ENCODE results near the gene ACTG1.
A peak's percentile ranks its signal among the peaks of the same experiment; 100 is the strongest.

The ACTG1 gene

DNA sequence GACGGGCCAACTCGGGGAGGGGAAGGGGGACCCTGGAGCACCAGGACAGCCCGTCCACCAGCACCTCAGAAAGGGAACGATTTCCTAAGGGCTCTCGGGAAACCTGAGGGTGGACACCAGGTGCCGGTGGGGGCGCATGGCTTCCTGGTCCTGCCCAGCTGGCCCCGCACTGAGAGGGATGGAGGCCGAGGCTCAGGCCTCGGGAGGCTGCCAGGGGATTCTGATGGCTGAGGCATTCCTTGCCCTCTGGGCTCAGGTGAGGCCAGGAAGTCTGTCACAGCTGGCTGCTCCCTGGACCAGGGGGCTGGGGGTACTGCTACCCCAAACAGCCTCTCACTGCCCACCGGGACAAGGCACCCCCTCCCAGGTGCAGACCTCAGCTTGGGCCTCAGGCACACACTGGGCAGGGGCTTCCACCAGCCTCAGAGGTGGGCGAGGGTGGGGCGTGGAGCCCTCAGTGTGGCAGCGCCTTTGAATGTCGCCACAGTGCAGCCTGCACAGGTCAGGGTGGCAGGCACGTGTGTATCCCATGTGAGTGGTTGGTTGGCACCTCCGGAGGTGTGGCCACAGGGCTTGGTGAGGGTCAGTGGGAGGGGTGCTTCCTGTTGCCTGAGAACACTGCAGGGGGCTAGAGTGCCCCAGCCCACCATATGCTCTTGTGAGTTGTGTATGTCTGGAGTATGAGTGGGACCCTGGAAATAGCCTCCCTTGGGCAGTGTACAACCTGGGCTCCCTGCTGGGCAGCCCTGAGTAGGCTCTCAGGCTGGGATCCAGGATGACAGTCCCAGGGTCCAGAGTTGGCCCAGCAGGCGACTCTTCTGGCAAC is 11.7 kb upstream of the ACTG1 start:
- H3K4me3 ChIP-seq (ENCODE audit: low read length): no peak overlapping the region
- no peak for DNase-seq (ENCODE audit: low read depth)
- TF ChIP-seq, protein P1, sequence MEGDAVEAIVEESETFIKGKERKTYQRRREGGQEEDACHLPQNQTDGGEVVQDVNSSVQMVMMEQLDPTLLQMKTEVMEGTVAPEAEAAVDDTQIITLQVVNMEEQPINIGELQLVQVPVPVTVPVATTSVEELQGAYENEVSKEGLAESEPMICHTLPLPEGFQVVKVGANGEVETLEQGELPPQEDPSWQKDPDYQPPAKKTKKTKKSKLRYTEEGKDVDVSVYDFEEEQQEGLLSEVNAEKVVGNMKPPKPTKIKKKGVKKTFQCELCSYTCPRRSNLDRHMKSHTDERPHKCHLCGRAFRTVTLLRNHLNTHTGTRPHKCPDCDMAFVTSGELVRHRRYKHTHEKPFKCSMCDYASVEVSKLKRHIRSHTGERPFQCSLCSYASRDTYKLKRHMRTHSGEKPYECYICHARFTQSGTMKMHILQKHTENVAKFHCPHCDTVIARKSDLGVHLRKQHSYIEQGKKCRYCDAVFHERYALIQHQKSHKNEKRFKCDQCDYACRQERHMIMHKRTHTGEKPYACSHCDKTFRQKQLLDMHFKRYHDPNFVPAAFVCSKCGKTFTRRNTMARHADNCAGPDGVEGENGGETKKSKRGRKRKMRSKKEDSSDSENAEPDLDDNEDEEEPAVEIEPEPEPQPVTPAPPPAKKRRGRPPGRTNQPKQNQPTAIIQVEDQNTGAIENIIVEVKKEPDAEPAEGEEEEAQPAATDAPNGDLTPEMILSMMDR (conservative IDR thresholded peaks at IDR 0.05; ENCODE audit: low read length): no peak

DNA sequence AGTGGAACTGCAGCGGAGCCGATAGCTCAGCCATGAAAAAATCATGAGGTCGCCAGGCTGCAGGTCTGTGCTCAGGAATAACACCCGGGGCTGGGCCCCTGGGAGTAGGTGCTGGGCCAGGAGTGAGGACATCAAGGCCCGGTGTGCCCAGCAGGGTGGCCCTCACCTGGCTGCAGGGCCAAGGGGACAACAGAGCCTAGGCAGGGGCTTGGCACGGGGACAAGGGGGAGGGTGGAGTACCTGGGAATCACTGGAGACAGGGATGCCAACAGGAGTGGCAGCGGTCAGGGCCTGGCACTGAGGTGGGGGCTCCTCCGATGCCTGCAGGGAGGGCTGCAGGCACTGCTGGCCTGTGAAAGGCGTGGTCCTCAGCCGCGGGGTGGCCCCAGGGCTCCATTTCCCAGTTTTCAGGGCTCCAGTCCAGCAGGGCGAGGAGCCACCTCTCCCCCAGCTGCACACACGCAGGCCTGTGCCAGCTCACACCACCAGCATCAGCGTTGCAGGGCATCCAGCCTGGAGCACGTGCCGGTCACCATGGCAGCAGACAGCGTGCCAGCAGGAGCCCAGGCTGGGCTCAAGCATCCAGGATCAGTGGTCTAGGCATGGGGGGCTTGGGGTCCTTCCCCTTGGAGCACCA is 10.9 kb upstream of the ACTG1 start:
- DNase-seq (ENCODE audit: low read depth): peak; percentile 71
- no peak overlapping the region for H3K4me3 ChIP-seq (ENCODE audit: low read length)
- TF ChIP-seq, protein P1 (conservative IDR thresholded peaks at IDR 0.05; ENCODE audit: low read length): 0 out of 2 replicates have a peak, but pooled peaks have one; percentile 31

DNA sequence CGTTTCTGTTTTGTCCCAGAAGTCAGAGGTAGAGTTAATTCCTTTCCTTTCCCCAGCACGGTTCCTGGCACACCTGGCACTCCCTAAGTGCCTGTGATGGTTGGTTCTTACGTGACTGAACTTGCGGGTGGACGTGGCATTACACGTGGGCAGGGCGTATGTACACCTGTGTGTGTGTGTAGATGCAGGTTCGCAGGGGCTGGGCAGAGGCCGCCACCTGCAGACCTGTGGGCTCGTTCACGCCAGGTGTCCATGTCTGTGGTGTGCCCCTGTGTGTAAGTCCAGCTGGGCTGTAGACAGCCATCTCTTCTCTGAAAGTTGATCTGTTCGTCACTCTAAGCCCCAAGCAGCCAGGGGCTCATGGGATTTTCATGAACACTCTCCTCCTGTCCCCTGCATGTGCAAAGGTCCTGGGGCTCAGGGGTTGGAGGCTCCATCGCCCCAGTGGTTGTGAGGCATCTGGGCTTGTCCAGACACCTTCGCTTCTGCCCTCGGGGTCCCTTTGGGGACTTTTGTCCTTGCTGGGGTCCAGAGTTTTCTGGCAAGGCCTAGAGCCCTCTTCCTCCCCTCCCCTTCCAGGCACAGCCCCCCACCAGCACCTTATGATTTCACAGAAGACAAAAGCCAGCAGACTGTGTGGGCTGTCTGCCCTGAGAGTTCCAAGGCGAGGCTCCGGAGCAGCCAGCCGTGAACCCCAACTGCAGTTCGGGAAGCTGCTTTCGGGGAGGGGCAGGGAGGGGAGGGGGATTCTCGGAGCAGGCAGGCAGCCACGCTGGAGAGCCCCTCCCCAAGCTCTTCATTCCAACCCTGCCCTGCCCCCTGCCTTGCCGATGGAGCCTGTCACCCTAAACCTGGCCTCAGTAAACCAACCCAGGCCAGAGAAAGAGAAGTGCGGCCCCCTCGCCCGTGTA is 10.1 kb upstream of the ACTG1 start:
- DNase-seq (ENCODE audit: low read depth): no peak
- TF ChIP-seq, protein P1 (conservative IDR thresholded peaks at IDR 0.05; ENCODE audit: low read length): no peak; the same call in none of the 2 replicates
- no peak overlapping the region for H3K4me3 ChIP-seq (ENCODE audit: low read length)

DNA sequence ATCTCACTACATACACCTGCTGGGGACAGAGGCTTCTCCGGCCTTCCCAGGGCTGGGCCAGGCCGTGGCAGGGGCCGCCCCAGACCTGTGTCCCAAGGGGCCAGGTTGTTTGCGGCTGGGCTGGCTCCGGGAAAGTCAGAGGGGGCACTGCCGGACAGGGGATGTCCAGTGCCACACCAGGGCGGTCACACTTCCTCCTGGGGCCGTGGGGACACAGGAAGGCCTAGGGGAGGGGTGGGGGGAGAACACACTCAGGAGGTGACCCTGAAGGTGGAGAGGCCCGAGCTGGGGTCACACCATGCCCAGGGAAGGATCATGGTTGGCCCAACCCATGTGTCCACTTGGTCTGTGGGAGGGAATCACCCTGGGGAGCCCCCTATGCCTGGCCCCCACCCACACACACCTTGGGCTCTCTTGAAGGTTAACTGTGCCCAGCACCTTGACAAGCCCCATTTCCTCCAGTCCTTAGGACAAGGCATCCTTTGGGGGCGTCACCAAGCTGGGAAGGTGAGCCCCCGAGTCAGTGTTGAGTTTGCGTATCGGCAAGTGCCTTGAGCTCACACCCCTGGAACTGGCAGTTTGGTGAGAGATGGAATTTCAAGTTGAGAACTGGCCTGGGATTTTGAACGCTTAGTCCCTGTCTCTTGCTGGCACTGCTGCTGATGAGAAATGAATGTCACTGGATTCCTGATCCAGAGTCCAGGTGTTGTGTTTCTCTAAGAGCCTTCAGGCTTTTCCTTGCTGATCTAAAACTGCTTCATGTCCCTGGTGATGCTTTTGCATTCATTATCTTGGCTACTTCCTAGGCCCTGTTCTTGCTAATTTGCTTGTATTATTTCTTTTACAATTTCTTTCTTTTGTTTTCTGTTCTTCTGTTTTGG is 7.7 kb upstream of the ACTG1 start:
- H3K4me3 ChIP-seq (ENCODE audit: low read length): no peak overlapping the region
- TF ChIP-seq, protein P1 (conservative IDR thresholded peaks at IDR 0.05; ENCODE audit: low read length): no peak
- DNase-seq (ENCODE audit: low read depth): no peak

DNA sequence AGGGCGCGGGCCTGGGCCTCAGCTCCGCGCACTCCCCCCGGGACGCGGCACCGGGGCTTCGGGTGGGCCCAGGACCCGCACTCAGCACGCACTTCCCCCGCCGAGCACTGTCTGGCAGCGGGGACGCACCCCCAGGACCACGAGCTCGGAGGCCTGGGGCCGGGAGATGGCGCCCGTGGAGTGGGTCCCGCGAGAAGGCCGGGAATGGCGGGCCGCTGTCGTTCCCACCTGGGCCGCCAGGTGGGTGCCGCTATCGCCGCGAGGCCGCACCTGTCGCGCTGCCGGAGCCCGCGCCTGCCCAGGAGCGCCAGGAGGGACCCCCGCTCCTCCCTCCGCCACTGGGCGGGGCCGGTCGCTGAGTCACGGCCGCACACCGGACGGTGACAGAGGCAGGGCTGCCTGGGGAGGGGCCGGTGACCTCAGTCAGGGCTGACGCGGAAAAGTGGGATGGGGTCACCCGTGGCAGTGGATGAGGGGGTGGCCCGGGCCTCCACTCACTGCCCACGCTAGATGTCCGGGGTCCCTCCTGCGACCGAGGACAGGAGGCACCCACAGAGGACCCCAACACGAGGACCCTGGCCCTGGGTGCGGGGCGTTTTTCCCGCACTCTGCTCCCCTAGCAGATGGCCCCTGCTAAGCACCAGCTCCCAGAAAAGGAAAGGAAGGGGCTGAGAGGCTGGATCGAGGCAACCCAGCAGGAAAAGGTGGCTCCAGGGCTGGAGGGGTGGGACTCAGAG is 6.9 kb upstream of the ACTG1 start:
- DNase-seq (ENCODE audit: low read depth): no peak
- peak overlapping the region; percentile 51 for H3K4me3 ChIP-seq (ENCODE audit: low read length)
- TF ChIP-seq, protein P1 (conservative IDR thresholded peaks at IDR 0.05; ENCODE audit: low read length): no peak; the same call in 1 of the 2 replicates

Measured in AG10803 (cell line).